Activated CD8-positive, alpha-beta memory T cell treated with anti-CD3 and anti-CD28 coated beads, Interleukin-2, amount 50 U/mL, for 1 hour (primary cell): ENCODE data around the gene SPTB.

Source experiments
- DNase-seq: peaks from one replicate; pipeline ENCODE4 v3.0.0-alpha.2; 2020; ENCODE audit errors: extremely low read depth

SPTB gene

GRCh38 chr14:64729386-64730060 lies 150.2 kb downstream of the SPTB start:
- no peak for DNase-seq

GRCh38 chr14:64728856-64729255 lies 150.9 kb downstream of the SPTB start:
- DNase-seq = no peak

GRCh38 chr14:64728106-64728505 lies 151.6 kb downstream of the SPTB start:
- no peak for DNase-seq

GRCh38 chr14:64727551-64728071 lies 152.1 kb downstream of the SPTB start:
- no peak for DNase-seq

- no peak for DNase-seq
Observed at GRCh38 chr14:64726585-64726890, 153.2 kb downstream of the SPTB start.

GRCh38 chr14:64725879-64726584 lies 153.7 kb downstream of the SPTB start:
- DNase-seq = no peak

- no peak for DNase-seq
Observed at GRCh38 chr14:64725261-64725815, 154.4 kb downstream of the SPTB start.

GRCh38 chr14:64724578-64724930 lies 155.2 kb downstream of the SPTB start:
- DNase-seq = no peak

- no peak for DNase-seq
Observed at GRCh38 chr14:64723691-64724577, 155.8 kb downstream of the SPTB start.

GRCh38 chr14:64722842-64723447 lies 156.8 kb downstream of the SPTB start:
- no peak for DNase-seq

- DNase-seq = no peak
Observed at GRCh38 chr14:64721899-64722298, 157.8 kb downstream of the SPTB start.

GRCh38 chr14:64721391-64721791 lies 158.3 kb downstream of the SPTB start:
- DNase-seq = no peak

GRCh38 chr14:64720131-64720576 lies 159.6 kb downstream of the SPTB start:
- DNase-seq = no peak

GRCh38 chr14:64719601-64720000 lies 160.1 kb downstream of the SPTB start:
- DNase-seq = no peak

GRCh38 chr14:64718762-64719161 lies 160.9 kb downstream of the SPTB start:
- no peak for DNase-seq

- DNase-seq = no peak
Observed at GRCh38 chr14:64717870-64718269, 161.8 kb downstream of the SPTB start.

GRCh38 chr14:64715628-64716412 lies 163.9 kb downstream of the SPTB start:
- no peak for DNase-seq

GRCh38 chr14:64715146-64715627 lies 164.5 kb downstream of the SPTB start:
- DNase-seq = no peak

- no peak for DNase-seq
Observed at GRCh38 chr14:64714432-64715025, 165.2 kb downstream of the SPTB start.

GRCh38 chr14:64713677-64714076 lies 166.0 kb downstream of the SPTB start:
- DNase-seq = no peak
